GM12875 (cell line): ENCODE measurements around the gene STIM2.

Source experiments
- H3K4me3 ChIP-seq: one replicate; pipeline ENCODE4 v1.5.1; 2011; ENCODE audit warnings: low read depth, low read length, control low read depth
- TF ChIP-seq, protein P1 (sequence below): IDR thresholded peaks from 2 replicates; pipeline ENCODE4 v1.5.1; 2011; ENCODE audit warnings: low read depth, mild to moderate bottlenecking, control low read depth, inconsistent platforms, low read length, moderate library complexity, borderline replicate concordance; ENCODE audit not compliant: insufficient read depth

The STIM2 gene

DNA sequence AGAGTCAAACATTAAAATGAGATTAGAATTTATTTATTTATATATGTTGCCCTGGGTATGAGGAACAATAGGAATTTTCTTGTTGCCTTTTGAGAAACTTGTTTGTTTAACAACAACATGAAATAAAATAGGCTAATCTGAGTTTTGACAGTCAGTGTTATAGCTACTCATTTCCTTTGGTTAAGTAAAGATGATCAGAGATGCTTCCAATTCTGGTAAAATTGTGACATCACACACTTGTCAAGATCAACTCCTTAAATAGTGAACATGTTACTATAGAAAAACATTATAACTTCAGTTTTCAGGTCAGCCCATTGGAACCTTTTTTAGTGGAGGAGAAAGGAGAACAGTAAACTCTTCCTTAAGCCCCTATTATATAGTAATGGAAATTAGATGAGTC lies 136.1 kb downstream of the STIM2 start:
- H3K4me3 ChIP-seq, result no peak overlapping the region
- TF ChIP-seq, protein P1, sequence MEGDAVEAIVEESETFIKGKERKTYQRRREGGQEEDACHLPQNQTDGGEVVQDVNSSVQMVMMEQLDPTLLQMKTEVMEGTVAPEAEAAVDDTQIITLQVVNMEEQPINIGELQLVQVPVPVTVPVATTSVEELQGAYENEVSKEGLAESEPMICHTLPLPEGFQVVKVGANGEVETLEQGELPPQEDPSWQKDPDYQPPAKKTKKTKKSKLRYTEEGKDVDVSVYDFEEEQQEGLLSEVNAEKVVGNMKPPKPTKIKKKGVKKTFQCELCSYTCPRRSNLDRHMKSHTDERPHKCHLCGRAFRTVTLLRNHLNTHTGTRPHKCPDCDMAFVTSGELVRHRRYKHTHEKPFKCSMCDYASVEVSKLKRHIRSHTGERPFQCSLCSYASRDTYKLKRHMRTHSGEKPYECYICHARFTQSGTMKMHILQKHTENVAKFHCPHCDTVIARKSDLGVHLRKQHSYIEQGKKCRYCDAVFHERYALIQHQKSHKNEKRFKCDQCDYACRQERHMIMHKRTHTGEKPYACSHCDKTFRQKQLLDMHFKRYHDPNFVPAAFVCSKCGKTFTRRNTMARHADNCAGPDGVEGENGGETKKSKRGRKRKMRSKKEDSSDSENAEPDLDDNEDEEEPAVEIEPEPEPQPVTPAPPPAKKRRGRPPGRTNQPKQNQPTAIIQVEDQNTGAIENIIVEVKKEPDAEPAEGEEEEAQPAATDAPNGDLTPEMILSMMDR, result no peak

DNA sequence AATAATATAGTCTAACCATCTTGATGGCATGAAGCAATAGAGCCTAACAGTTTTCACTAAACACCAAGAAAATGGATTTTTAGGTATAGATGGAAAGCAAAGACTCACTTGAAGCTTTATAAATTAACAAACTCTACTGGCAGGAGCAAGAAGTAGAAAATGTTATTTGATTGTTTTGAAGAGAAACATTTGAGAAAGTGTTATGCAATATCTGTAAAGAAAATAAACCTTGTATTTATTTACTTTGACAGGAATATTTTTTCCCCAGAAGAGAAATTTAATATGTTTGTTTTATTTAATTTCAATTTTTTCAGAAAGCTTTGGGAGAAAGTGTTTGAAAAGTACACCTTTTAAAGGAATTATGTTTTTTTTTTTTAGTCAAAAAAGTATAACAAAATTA lies 139.0 kb downstream of the STIM2 start:
- TF ChIP-seq, protein P1, result no peak
- H3K4me3 ChIP-seq, result no peak overlapping the region

DNA sequence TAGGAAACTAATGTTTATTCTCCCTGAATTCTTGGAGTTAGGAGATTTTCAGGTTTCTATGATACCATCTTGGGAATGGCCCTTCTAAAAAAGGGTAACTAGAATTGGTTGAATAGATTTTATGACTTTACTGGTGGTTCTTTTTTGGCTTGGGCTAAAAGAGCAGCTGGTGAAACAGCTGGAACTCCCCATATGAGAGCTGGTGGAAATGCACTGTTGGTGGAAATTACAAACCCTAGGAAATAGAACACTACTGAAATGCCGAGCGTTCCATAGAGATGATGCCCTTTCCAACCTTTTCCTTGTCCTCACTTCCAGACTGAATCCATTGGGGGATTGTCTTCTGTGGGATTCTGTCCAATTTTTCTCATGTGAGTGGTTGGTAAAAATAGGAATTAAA lies 139.5 kb downstream of the STIM2 start:
- H3K4me3 ChIP-seq, result no peak overlapping the region
- TF ChIP-seq, protein P1, result no peak

DNA sequence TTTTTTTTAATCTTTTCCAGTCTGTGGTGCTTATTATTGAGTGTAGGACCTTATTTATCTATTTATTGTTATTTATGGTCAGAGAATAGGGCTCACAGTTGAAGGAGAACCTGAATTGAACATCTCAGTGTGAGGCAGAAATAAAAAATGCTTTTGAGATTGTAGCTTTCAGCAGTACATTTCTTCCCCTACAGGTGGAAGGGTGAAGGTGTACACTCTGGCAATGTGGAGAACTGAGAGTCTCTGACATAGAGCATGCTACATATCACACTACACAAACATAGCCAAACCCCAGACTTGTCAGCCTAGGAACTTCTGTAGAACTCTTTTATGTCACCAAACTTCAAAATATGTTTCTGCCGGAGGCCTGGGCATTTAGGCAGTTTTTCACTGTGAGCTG lies 140.2 kb downstream of the STIM2 start:
- no peak overlapping the region for H3K4me3 ChIP-seq
- TF ChIP-seq, protein P1, result peak; percentile 46; the same call in 1 of the 2 replicates

DNA sequence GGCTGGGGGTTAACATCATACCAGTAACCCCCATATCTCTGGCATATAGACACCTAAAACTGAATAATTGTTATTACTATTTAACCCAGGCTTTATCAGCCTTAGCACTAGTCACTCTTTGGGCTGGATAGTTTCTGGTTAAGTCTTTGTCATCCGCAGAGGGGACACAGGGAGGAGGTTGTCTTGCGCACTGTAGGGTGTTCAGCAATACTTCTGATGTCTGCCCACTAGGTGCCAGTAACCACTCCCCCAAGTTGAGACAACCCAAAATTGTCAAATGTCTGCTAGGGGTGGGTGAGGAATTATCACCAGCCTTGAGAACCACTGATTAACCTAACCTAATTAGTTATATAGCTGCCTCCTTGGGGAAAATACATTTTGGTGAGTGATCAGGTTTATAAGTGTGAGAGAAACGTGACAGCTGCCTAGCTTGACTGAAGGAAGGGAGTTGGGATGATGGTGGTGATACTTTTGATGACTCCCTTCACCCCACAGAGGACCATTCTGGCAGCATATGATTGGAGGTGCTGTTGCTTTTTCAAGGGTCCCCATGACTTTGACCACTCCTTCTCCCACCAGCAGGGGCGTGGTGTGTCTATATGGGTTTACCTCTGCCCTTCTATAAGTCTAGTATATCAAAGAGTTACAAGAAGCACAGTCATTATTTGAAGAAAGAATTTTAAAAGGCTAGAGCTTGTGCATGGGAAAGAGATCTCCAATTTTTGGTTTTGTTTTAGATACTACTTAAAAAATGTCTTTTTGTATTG lies 140.9 kb downstream of the STIM2 start:
- TF ChIP-seq, protein P1, result no peak
- H3K4me3 ChIP-seq, result no peak overlapping the region

DNA sequence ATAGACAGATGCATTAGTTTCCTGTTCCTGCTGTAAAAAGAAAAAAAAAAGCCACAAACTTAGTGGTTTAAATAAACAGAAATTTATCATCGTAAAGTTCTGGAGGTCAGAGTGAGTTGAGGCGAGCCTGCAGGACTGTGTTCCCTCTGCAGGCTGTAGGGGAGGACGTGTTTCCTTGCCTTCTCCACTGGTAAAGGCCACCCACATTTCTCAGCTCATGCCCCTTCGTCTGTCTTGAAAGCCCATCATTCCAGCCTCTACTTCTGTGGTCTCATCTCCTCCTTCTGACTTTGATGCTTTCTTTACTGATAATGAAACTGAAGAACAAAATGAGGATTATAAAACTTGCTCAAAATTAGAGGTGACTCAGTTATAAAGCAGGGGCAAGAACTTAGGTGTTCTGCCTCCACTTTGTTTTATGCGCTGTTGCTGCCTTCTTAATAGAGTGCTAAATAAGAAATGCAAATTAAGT lies 143.0 kb downstream of the STIM2 start:
- TF ChIP-seq, protein P1, result no peak
- H3K4me3 ChIP-seq, result no peak overlapping the region

DNA sequence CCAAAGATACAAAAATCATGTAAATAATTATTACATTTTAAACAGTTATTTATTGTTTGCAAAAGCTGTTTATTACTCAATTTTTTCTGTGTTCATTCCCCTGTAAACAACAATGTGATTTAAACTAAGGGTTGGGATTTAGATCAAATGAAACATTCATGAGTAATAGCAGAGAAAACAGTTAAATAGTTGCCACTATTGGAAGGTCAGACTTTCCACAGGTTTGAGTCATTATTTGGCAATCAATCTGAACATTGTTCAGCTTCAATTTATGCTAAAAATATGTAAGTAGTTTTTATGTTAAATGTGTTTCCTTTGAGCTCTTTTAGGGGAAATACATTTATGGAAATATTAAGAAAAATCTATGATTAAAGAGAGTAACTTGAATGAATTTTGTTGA lies 144.9 kb downstream of the STIM2 start:
- H3K4me3 ChIP-seq, result no peak overlapping the region
- TF ChIP-seq, protein P1, result no peak
